Neural crest cell (in vitro differentiated cells): ENCODE data around the gene NAIF1. TPM values are rescaled to one million over a fixed set of nuclear protein-coding genes. Genes with fewer than 3 reads are reported as not detected.
A peak's percentile ranks its signal among the peaks of the same experiment; 100 is the strongest.

Experiments
- DNase-seq: peaks from one replicate; pipeline ENCODE4 v3.0.0; 2021; ENCODE audit warnings: low read depth, mixed read lengths, low spot score
- H3K27ac Mint-ChIP-seq: one replicate; pipeline ENCODE4 v1.8.0; 2021; ENCODE audit warnings: mild to moderate bottlenecking, mixed read lengths; ENCODE audit not compliant: unreplicated experiment
- H3K27me3 Mint-ChIP-seq: 2 replicates; pipeline ENCODE4 v1.8.0; 2021; ENCODE audit warnings: low read depth, mild to moderate bottlenecking, mixed read lengths
- H3K36me3 Mint-ChIP-seq: 2 replicates; pipeline ENCODE4 v1.8.0; 2021; ENCODE audit warnings: low read depth, mild to moderate bottlenecking, mixed read lengths
- H3K4me1 Mint-ChIP-seq: 2 replicates; pipeline ENCODE4 v1.8.0; 2021; ENCODE audit warnings: mixed read lengths
- H3K4me3 Mint-ChIP-seq: one replicate; pipeline ENCODE4 v1.8.0; 2021; ENCODE audit warnings: mild to moderate bottlenecking, mixed read lengths
- H3K9me3 Mint-ChIP-seq: 2 replicates; pipeline ENCODE4 v1.8.0; 2021; ENCODE audit warnings: mixed read lengths
- CTCF ChIP-seq: fragments of 200-600 bp; sonication (generic); conservative IDR thresholded peaks from 2 replicates; pipeline ENCODE4 v1.5.0; 2021; ENCODE audit warnings: antibody characterized with exemption, mild to moderate bottlenecking
- long read RNA-seq: library from polyadenylated mRNA; unstranded; transcript quantifications from one replicate; pipeline ENCODE4 v2.0.0, GENCODE V29; 2020
- total RNA-seq: library from RNA; stranded (reverse); gene quantifications from 2 replicates; pipeline ENCODE4 v1.2.1, GENCODE V29; 2021

The NAIF1 gene
- 9.8 and 11.8 TPM in 2 replicates for total RNA-seq
- long read RNA-seq, partial matches to known transcripts: 1 of 1 reads
- long read RNA-seq, other reads (novel, unspliced or antisense): 0 of 1 reads

- no peak for TF ChIP-seq CTCF
- Mint-ChIP-seq H3K4me1 (peaks cover 26% of the 10 kb centered on the region), H3K4me3 (no peak within 1 kb of the TSS), H3K27ac (no peak within 1 kb of the TSS), H3K9me3 (no peaks in the 10 kb centered on the region), H3K36me3 (no peaks in the 10 kb centered on the region), H3K27me3 (no peaks in the 10 kb centered on the region)
- peak; percentile 96 for DNase-seq
These were observed at the start of gene NAIF1 for GRCh38 chr9:128066713-128067644. NAIF1 (minus strand) TSS chr9:128067320; CDS start chr9:128067101, 219 bp downstream.

GRCh38 chr9:128116104-128117083 lies 49.3 kb upstream of the NAIF1 start:
- no peak for DNase-seq

GRCh38 chr9:128115187-128116103 lies 48.3 kb upstream of the NAIF1 start:
- no peak for DNase-seq
- Mint-ChIP-seq H3K27ac (no peak overlapping the region), H3K27me3 (peaks cover 2% of the 10 kb centered on the region), H3K36me3 (peaks cover 5% of the 10 kb centered on the region), H3K4me3 (no peak overlapping the region), H3K9me3 (no peaks in the 10 kb centered on the region), H3K4me1 (peaks cover 6% of the 10 kb centered on the region)
- no peak for TF ChIP-seq CTCF

More at GRCh38 chr9:128116104-128117083, 49.3 kb upstream of the NAIF1 start:
- Mint-ChIP-seq H3K36me3 (peaks cover 5% of the 10 kb centered on the region), H3K4me3 (no peak overlapping the region), H3K27me3 (peaks cover 2% of the 10 kb centered on the region), H3K4me1 (peaks cover 6% of the 10 kb centered on the region), H3K9me3 (no peaks in the 10 kb centered on the region), H3K27ac (no peak overlapping the region)
- no peak for TF ChIP-seq CTCF

GRCh38 chr9:128114326-128115186 lies 47.4 kb upstream of the NAIF1 start:
- no peak for TF ChIP-seq CTCF
- H3K27me3 Mint-ChIP-seq: peaks cover 2% of the 10 kb centered on the region
- DNase-seq: no peak
- H3K4me3 Mint-ChIP-seq: no peak overlapping the region
- peaks cover 5% of the 10 kb centered on the region for H3K36me3 Mint-ChIP-seq
- H3K27ac Mint-ChIP-seq: no peak overlapping the region
- H3K9me3 Mint-ChIP-seq: no peaks in the 10 kb centered on the region
- H3K4me1 Mint-ChIP-seq: peaks cover 6% of the 10 kb centered on the region
